Effector memory CD8-positive, alpha-beta T cell (primary cell): ENCODE results near the gene KATNBL1.

Experiments
- ATAC-seq: fragments of 150-1000 bp; cut with Tn5 transposase; replicated peaks from 2 replicates; pipeline ENCODE4 v1.10.0; 2021; ENCODE audit warnings: mild to moderate bottlenecking, moderate library complexity
- DNase-seq, 3 experiments: peaks; one replicate each; pipeline ENCODE4 v3.0.0; 2021
- H3K27ac Mint-ChIP-seq, 2 donors: one replicate each; pipeline ENCODE4 v1.8.0; 2022; ENCODE audit warnings: mild to moderate bottlenecking in 2 of 2, mixed read lengths in 2 of 2, moderate library complexity in 2 of 2
- H3K27me3 Mint-ChIP-seq, 2 donors: one replicate each; pipeline ENCODE4 v1.8.0; 2022; ENCODE audit warnings: mixed read lengths in 2 of 2
- H3K36me3 Mint-ChIP-seq: one replicate; pipeline ENCODE4 v1.8.0; 2022; ENCODE audit warnings: mild to moderate bottlenecking, moderate library complexity, mixed read lengths; ENCODE audit not compliant: insufficient read depth
- H3K4me1 Mint-ChIP-seq, 2 donors: one replicate each; pipeline ENCODE4 v1.8.0; 2022; ENCODE audit warnings: low read depth in 2 of 2, mixed read lengths in 2 of 2
- H3K4me3 Mint-ChIP-seq, 2 donors: one replicate each; pipeline ENCODE4 v1.8.0; 2022; ENCODE audit warnings: mild to moderate bottlenecking in 2 of 2, mixed read lengths in 2 of 2, moderate library complexity in 2 of 2
- H3K9me3 Mint-ChIP-seq, 2 donors: one replicate each; pipeline ENCODE4 v1.8.0; 2022; ENCODE audit warnings: mixed read lengths in 2 of 2
- total RNA-seq, 9 experiments: gene quantifications; one replicate each; lab custom pipeline; 2026; lab: John Stamatoyannopoulos, UW

KATNBL1 gene, protein sequence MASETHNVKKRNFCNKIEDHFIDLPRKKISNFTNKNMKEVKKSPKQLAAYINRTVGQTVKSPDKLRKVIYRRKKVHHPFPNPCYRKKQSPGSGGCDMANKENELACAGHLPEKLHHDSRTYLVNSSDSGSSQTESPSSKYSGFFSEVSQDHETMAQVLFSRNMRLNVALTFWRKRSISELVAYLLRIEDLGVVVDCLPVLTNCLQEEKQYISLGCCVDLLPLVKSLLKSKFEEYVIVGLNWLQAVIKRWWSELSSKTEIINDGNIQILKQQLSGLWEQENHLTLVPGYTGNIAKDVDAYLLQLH
- total RNA-seq = 10.1 to 50.4 (median 36.7) reads per million in 9 experiments

GRCh38 chr15:34209421-34210282 lies at the start of gene KATNBL1:
TSS of gene KATNBL1 (minus strand) at chr15:34210096. CDS start at chr15:34163676, 46,420 bp downstream.
- DNase-seq = peak; percentile 92 to 96 (median 95)
- Mint-ChIP-seq H3K9me3 (no peaks in the 10 kb centered on the region), H3K36me3 (no peaks in the 10 kb centered on the region), H3K4me3 (peak within 1 kb of the TSS; percentile 74 to 85), H3K4me1 (peaks cover 7 to 31% of the 10 kb centered on the region in 2 donors), H3K27me3 (peaks cover 0 to 9% of the 10 kb centered on the region in 2 donors), H3K27ac (peak within 1 kb of the TSS; percentile 74 to 77)
- ATAC-seq = peak; percentile 89

GRCh38 chr15:34259566-34259965 lies 49.7 kb upstream of the KATNBL1 start:
- ATAC-seq = no peak
- H3K27ac Mint-ChIP-seq = peak overlapping the region in 1 of 2 donors; percentile 1
- no peaks in the 10 kb centered on the region for H3K9me3 Mint-ChIP-seq
- no peaks in the 10 kb centered on the region for H3K4me1 Mint-ChIP-seq
- no peak overlapping the region for H3K4me3 Mint-ChIP-seq
- DNase-seq = no peak
- peaks cover 17% of the 10 kb centered on the region for H3K36me3 Mint-ChIP-seq
- H3K27me3 Mint-ChIP-seq = no peaks in the 10 kb centered on the region

GRCh38 chr15:34258151-34258550 lies 48.3 kb upstream of the KATNBL1 start:
- DNase-seq = no peak
- ATAC-seq = no peak
- Mint-ChIP-seq H3K36me3 (peaks cover 31% of the 10 kb centered on the region), H3K9me3 (no peaks in the 10 kb centered on the region), H3K27ac (peak overlapping the region in 1 of 2 donors; percentile 16), H3K4me3 (no peak overlapping the region), H3K27me3 (no peaks in the 10 kb centered on the region), H3K4me1 (no peaks in the 10 kb centered on the region)

DNA sequence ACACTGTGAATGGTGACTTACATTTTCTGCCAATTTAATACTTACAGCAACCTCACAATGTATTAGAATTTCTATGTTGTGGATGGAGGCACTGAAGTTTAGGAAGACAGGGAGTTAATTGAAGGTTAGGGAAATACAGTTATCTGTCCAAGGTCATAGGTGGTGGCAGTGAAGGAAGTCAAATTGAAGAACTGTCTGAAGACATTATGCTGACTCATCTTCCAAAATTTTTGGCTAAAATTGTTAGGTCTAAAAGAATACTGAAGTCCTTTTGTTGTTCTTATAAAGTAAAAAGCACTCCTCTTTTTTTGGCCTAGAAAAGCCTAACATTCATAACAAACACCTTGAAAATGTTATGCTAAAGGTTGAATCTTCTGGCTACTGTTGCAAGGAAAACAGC lies 42.6 kb upstream of the KATNBL1 start:
- Mint-ChIP-seq H3K27ac (no peak overlapping the region), H3K36me3 (peaks cover 45% of the 10 kb centered on the region)

GRCh38 chr15:34248190-34248589 lies 38.3 kb upstream of the KATNBL1 start:
- Mint-ChIP-seq H3K27ac (no peak overlapping the region), H3K36me3 (peaks cover 33% of the 10 kb centered on the region), H3K4me1 (no peaks in the 10 kb centered on the region), H3K4me3 (no peak overlapping the region), H3K9me3 (no peaks in the 10 kb centered on the region), H3K27me3 (no peaks in the 10 kb centered on the region)
- DNase-seq (no peak), ATAC-seq (no peak)

More for the DNA sequence above, 42.6 kb upstream of the KATNBL1 start:
- no peaks in the 10 kb centered on the region for H3K4me1 Mint-ChIP-seq
- H3K9me3 Mint-ChIP-seq = no peaks in the 10 kb centered on the region
- ATAC-seq (no peak), DNase-seq (no peak)
- H3K27me3 Mint-ChIP-seq = no peaks in the 10 kb centered on the region
- no peak overlapping the region for H3K4me3 Mint-ChIP-seq

DNA sequence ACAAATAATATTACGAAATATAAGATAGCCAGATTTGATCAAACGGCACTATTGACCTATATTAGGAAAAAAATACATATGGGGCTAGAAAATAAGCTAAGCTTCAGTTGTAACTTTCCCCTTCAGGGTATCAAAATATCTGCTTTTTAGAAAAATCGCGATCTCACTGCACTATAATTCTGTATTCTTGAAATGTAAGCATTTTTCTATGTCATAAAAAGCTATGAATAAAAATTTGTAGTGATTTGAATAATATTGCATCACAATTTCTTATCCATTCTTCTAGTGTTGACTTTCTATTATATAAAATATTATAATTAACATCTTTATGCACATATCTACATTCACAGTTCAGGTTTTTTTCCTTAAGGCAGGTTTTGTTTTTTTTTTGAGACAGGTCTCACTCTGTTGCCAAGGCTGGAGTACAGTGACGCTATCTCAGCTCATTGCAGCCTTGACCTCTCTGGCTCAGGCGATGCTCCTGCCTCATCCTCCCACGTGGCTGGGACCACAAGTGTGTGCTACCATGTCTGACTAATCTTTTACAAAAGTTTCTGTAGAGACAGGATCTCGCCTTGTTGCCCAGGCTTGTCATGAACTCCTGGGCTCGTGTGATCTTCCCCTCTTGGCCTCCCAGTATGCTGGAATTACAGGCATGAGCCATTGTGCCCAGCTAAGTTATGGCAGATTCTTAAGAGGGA lies 36.5 kb upstream of the KATNBL1 start:
- H3K36me3 Mint-ChIP-seq = peaks cover 24% of the 10 kb centered on the region
- no peaks in the 10 kb centered on the region for H3K27me3 Mint-ChIP-seq
- no peaks in the 10 kb centered on the region for H3K4me1 Mint-ChIP-seq
- no peak overlapping the region for H3K4me3 Mint-ChIP-seq
- no peak for ATAC-seq
- H3K9me3 Mint-ChIP-seq = no peaks in the 10 kb centered on the region
- no peak overlapping the region for H3K27ac Mint-ChIP-seq
- no peak for DNase-seq

DNA sequence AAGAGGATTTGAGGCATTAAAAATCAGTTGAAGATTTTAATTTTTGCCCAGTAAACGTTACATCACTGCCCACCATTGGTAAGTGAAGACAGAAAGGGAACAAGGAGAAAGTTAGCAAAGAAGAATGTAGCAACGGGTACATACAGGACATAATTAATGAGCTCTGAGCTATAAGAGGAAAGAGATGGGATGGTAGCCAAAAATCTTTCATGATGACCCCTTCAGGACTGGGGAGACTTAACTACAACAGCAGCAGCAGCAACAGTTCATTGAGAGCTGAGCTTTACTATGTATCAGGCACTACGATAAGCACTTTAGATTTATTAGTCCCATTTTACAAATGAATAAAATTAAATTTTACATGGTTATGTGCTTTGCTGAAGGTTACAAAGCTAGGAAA lies 33.3 kb upstream of the KATNBL1 start:
- Mint-ChIP-seq H3K36me3 (peaks cover 27% of the 10 kb centered on the region), H3K4me1 (no peaks in the 10 kb centered on the region), H3K9me3 (no peaks in the 10 kb centered on the region), H3K27ac (peak overlapping the region in 1 of 2 donors; percentile 30), H3K4me3 (no peak overlapping the region), H3K27me3 (no peaks in the 10 kb centered on the region)
- no peak for DNase-seq
- ATAC-seq = no peak

DNA sequence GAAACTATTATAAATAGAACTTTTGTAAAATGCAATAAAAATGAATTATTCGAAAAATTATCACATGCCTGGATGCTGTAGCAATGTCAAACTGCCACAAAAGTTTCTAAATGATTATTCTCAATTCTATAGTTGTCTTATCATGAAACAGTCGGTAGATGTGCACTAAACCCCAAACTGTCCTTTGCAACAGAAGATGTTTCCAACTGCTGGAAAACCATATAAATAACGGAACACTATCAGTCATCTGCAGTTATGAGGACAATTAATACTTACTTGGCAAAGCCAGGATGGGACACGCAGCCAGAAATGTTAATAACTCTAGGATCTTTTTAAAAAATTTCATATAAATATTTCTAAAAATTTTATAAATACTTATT lies 32.4 kb upstream of the KATNBL1 start:
- DNase-seq (no peak), ATAC-seq (no peak)
- no peaks in the 10 kb centered on the region for H3K27me3 Mint-ChIP-seq
- no peak overlapping the region for H3K27ac Mint-ChIP-seq
- H3K4me1 Mint-ChIP-seq = no peaks in the 10 kb centered on the region
- peaks cover 23% of the 10 kb centered on the region for H3K36me3 Mint-ChIP-seq
- H3K9me3 Mint-ChIP-seq = no peaks in the 10 kb centered on the region
- H3K4me3 Mint-ChIP-seq = no peak overlapping the region

GRCh38 chr15:34241376-34242330 lies 31.8 kb upstream of the KATNBL1 start:
- ATAC-seq = peak; percentile 93
- peaks cover 24% of the 10 kb centered on the region for H3K36me3 Mint-ChIP-seq
- no peak overlapping the region for H3K27ac Mint-ChIP-seq
- H3K9me3 Mint-ChIP-seq = no peaks in the 10 kb centered on the region
- no peak overlapping the region for H3K4me3 Mint-ChIP-seq
- no peaks in the 10 kb centered on the region for H3K27me3 Mint-ChIP-seq
- DNase-seq = peak; percentile 16 to 37 (median 29)
- H3K4me1 Mint-ChIP-seq = no peaks in the 10 kb centered on the region

GRCh38 chr15:34240537-34240936 lies 30.6 kb upstream of the KATNBL1 start:
- Mint-ChIP-seq H3K4me1 (no peaks in the 10 kb centered on the region), H3K36me3 (peaks cover 31% of the 10 kb centered on the region), H3K4me3 (no peak overlapping the region), H3K27me3 (no peaks in the 10 kb centered on the region), H3K27ac (no peak overlapping the region), H3K9me3 (no peaks in the 10 kb centered on the region)
- no peak for DNase-seq
- no peak for ATAC-seq

GRCh38 chr15:34239151-34239808 lies 29.4 kb upstream of the KATNBL1 start:
- Mint-ChIP-seq H3K4me3 (no peak overlapping the region), H3K4me1 (no peaks in the 10 kb centered on the region), H3K27ac (no peak overlapping the region), H3K27me3 (no peaks in the 10 kb centered on the region), H3K9me3 (no peaks in the 10 kb centered on the region), H3K36me3 (peaks cover 37% of the 10 kb centered on the region)
- DNase-seq = no peak
- ATAC-seq = no peak

DNA sequence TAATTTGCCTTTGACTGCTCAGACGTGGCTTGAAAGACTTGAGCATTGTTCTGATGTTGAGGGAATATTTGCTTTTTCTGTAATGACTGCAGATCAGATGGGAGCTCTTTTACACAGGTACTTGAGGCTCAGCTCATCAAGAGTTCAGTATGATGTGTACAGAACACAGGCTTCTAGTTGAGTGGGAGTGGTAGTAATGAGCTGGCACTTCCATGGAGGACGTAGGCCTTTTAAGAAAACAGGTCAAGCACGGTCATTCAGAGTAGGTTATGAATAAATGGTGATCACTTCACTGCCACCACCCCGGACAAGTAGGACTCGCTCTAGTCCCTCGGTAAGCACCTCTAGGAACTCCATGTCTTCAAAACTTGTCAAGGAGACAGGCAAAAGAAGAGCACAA lies 23.7 kb upstream of the KATNBL1 start:
- Mint-ChIP-seq H3K4me3 (no peak overlapping the region), H3K9me3 (no peaks in the 10 kb centered on the region), H3K36me3 (peaks cover 47% of the 10 kb centered on the region), H3K27me3 (no peaks in the 10 kb centered on the region), H3K27ac (no peak overlapping the region), H3K4me1 (no peaks in the 10 kb centered on the region)
- no peak for DNase-seq
- ATAC-seq = no peak
